ENCODE data around the gene PRDX2.

Gene PRDX2

GRCh38 chr19:12838182-12838885, 36.7 kb upstream of the PRDX2 start, which contains the start of gene MAST1:
Gene MAST1, plus strand, starts transcription at chr19:12838515. Its CDS starts 58 bp downstream, at chr19:12838573.
- Histone ChIP-seq H3K36me3 (ENCODE audit: insufficient read depth, low read depth, low read length) (no peaks in the 10 kb centered on the region), H3K4me3 (ENCODE audit: low read length) (peak within 1 kb of the TSS; percentile 69), H3K9ac (ENCODE audit: low read depth, low read length) (peak within 1 kb of the TSS; percentile 55; the same call in 1 of the 2 replicates), H3K9me3 (ENCODE audit: insufficient read depth, low read depth, low read length) (no peaks in the 10 kb centered on the region), H3K4me1 (ENCODE audit: insufficient read depth, low read length) (peaks cover 9% of the 10 kb centered on the region), H3K27ac (ENCODE audit: low read length) (no peak within 1 kb of the TSS), H3K27me3 (ENCODE audit: insufficient read depth, low read length) (peaks cover 53% of the 10 kb centered on the region)

- Histone ChIP-seq H3K27me3 (ENCODE audit: insufficient read depth, low read length) (peaks cover 64% of the 10 kb centered on the region), H3K4me3 (ENCODE audit: low read length) (no peak overlapping the region), H3K9ac (ENCODE audit: low read depth, low read length) (no peak overlapping the region), H3K36me3 (ENCODE audit: insufficient read depth, low read depth, low read length) (no peaks in the 10 kb centered on the region), H3K9me3 (ENCODE audit: insufficient read depth, low read depth, low read length) (no peaks in the 10 kb centered on the region), H3K27ac (ENCODE audit: low read length) (no peak overlapping the region), H3K4me1 (ENCODE audit: insufficient read depth, low read length) (peaks cover 13% of the 10 kb centered on the region)
Observed at GRCh38 chr19:12837225-12837624, 35.6 kb upstream of the PRDX2 start.

- no peak overlapping the region for H3K9ac ChIP-seq (ENCODE audit: low read depth, low read length)
Observed at GRCh38 chr19:12836529-12836863, 34.9 kb upstream of the PRDX2 start.

GRCh38 chr19:12834976-12835757, 33.6 kb upstream of the PRDX2 start:
- H3K9me3 ChIP-seq (ENCODE audit: insufficient read depth, low read depth, low read length) = no peaks in the 10 kb centered on the region
- H3K9ac ChIP-seq (ENCODE audit: low read depth, low read length) = no peak overlapping the region; the same call in 1 of the 2 replicates
- H3K27me3 ChIP-seq (ENCODE audit: insufficient read depth, low read length) = peaks cover 85% of the 10 kb centered on the region
- H3K4me3 ChIP-seq (ENCODE audit: low read length) = peak overlapping the region; percentile 65
- H3K36me3 ChIP-seq (ENCODE audit: insufficient read depth, low read depth, low read length) = no peaks in the 10 kb centered on the region
- H3K27ac ChIP-seq (ENCODE audit: low read length) = no peak overlapping the region
- H3K4me1 ChIP-seq (ENCODE audit: insufficient read depth, low read length) = peaks cover 7% of the 10 kb centered on the region

More at GRCh38 chr19:12836529-12836863, 34.9 kb upstream of the PRDX2 start:
- Histone ChIP-seq H3K4me3 (ENCODE audit: low read length) (peak overlapping the region; percentile 63; the same call in 1 of the 2 replicates), H3K9me3 (ENCODE audit: insufficient read depth, low read depth, low read length) (no peaks in the 10 kb centered on the region), H3K36me3 (ENCODE audit: insufficient read depth, low read depth, low read length) (no peaks in the 10 kb centered on the region), H3K27me3 (ENCODE audit: insufficient read depth, low read length) (peaks cover 72% of the 10 kb centered on the region), H3K27ac (ENCODE audit: low read length) (no peak overlapping the region), H3K4me1 (ENCODE audit: insufficient read depth, low read length) (peaks cover 10% of the 10 kb centered on the region)

GRCh38 chr19:12834566-12834943, 33.0 kb upstream of the PRDX2 start, which contains the start of gene RTBDN:
Gene RTBDN, minus strand, starts transcription at chr19:12834579. Its CDS starts 4,600 bp downstream, at chr19:12829979.
- Histone ChIP-seq H3K4me3 (ENCODE audit: low read length) (peak within 1 kb of the TSS; percentile 65), H3K27ac (ENCODE audit: low read length) (no peak within 1 kb of the TSS), H3K9ac (ENCODE audit: low read depth, low read length) (peak within 1 kb of the TSS; percentile 33; the same call in 1 of the 2 replicates), H3K36me3 (ENCODE audit: insufficient read depth, low read depth, low read length) (no peaks in the 10 kb centered on the region), H3K9me3 (ENCODE audit: insufficient read depth, low read depth, low read length) (no peaks in the 10 kb centered on the region), H3K4me1 (ENCODE audit: insufficient read depth, low read length) (peaks cover 4% of the 10 kb centered on the region; the same call in 1 of the 2 replicates), H3K27me3 (ENCODE audit: insufficient read depth, low read length) (peaks cover 86% of the 10 kb centered on the region)

GRCh38 chr19:12833738-12834565, 32.4 kb upstream of the PRDX2 start:
- peak overlapping the region; percentile 65 for H3K4me3 ChIP-seq (ENCODE audit: low read length)
- H3K27me3 ChIP-seq (ENCODE audit: insufficient read depth, low read length) = peaks cover 85% of the 10 kb centered on the region
- H3K4me1 ChIP-seq (ENCODE audit: insufficient read depth, low read length) = peaks cover 4% of the 10 kb centered on the region; the same call in 1 of the 2 replicates
- no peak overlapping the region for H3K27ac ChIP-seq (ENCODE audit: low read length)
- H3K9me3 ChIP-seq (ENCODE audit: insufficient read depth, low read depth, low read length) = no peaks in the 10 kb centered on the region
- peak overlapping the region; percentile 33; the same call in 1 of the 2 replicates for H3K9ac ChIP-seq (ENCODE audit: low read depth, low read length)
- no peaks in the 10 kb centered on the region for H3K36me3 ChIP-seq (ENCODE audit: insufficient read depth, low read depth, low read length)

GRCh38 chr19:12833418-12833737, 31.8 kb upstream of the PRDX2 start:
- no peaks in the 10 kb centered on the region for H3K9me3 ChIP-seq (ENCODE audit: insufficient read depth, low read depth, low read length)
- H3K4me1 ChIP-seq (ENCODE audit: insufficient read depth, low read length) = peaks cover 4% of the 10 kb centered on the region; the same call in 1 of the 2 replicates
- H3K9ac ChIP-seq (ENCODE audit: low read depth, low read length) = no peak overlapping the region
- no peaks in the 10 kb centered on the region for H3K36me3 ChIP-seq (ENCODE audit: insufficient read depth, low read depth, low read length)
- H3K4me3 ChIP-seq (ENCODE audit: low read length) = peak overlapping the region; percentile 54; the same call in 1 of the 2 replicates
- peaks cover 87% of the 10 kb centered on the region for H3K27me3 ChIP-seq (ENCODE audit: insufficient read depth, low read length)
- H3K27ac ChIP-seq (ENCODE audit: low read length) = no peak overlapping the region

GRCh38 chr19:12828494-12828893, 26.9 kb upstream of the PRDX2 start:
- Histone ChIP-seq H3K4me1 (ENCODE audit: insufficient read depth, low read length) (peaks cover 4% of the 10 kb centered on the region; the same call in 1 of the 2 replicates), H3K36me3 (ENCODE audit: insufficient read depth, low read depth, low read length) (no peaks in the 10 kb centered on the region), H3K27me3 (ENCODE audit: insufficient read depth, low read length) (peaks cover 48% of the 10 kb centered on the region), H3K9me3 (ENCODE audit: insufficient read depth, low read depth, low read length) (no peaks in the 10 kb centered on the region), H3K4me3 (ENCODE audit: low read length) (peak overlapping the region; percentile 58; the same call in 1 of the 2 replicates), H3K9ac (ENCODE audit: low read depth, low read length) (peak overlapping the region; percentile 38; the same call in 1 of the 2 replicates), H3K27ac (ENCODE audit: low read length) (no peak overlapping the region)

- Histone ChIP-seq H3K27ac (ENCODE audit: low read length) (no peak overlapping the region), H3K9ac (ENCODE audit: low read depth, low read length) (no peak overlapping the region; the same call in 1 of the 2 replicates), H3K4me1 (ENCODE audit: insufficient read depth, low read length) (no peaks in the 10 kb centered on the region), H3K27me3 (ENCODE audit: insufficient read depth, low read length) (peaks cover 19% of the 10 kb centered on the region), H3K4me3 (ENCODE audit: low read length) (peak overlapping the region; percentile 65; the same call in 1 of the 2 replicates), H3K36me3 (ENCODE audit: insufficient read depth, low read depth, low read length) (no peaks in the 10 kb centered on the region), H3K9me3 (ENCODE audit: insufficient read depth, low read depth, low read length) (no peaks in the 10 kb centered on the region)
Observed at GRCh38 chr19:12825254-12826131, 23.9 kb upstream of the PRDX2 start.

GRCh38 chr19:12821761-12822160, 20.2 kb upstream of the PRDX2 start:
- Histone ChIP-seq H3K4me1 (ENCODE audit: insufficient read depth, low read length) (no peaks in the 10 kb centered on the region), H3K27ac (ENCODE audit: low read length) (no peak overlapping the region), H3K9ac (ENCODE audit: low read depth, low read length) (no peak overlapping the region), H3K9me3 (ENCODE audit: insufficient read depth, low read depth, low read length) (no peaks in the 10 kb centered on the region), H3K4me3 (ENCODE audit: low read length) (no peak overlapping the region), H3K27me3 (ENCODE audit: insufficient read depth, low read length) (no peaks in the 10 kb centered on the region), H3K36me3 (ENCODE audit: insufficient read depth, low read depth, low read length) (no peaks in the 10 kb centered on the region)

Measured in iPS-20b (cell line).